ENCODE measurements around the gene UBE2I.
"Not testable (repeated sequence)": the region's sequence is repeated elsewhere in the genome, so short reads cannot be mapped to it uniquely, and the experiment has no call there.

UBE2I gene

GRCh38 chr16:1277617-1278282 is 31.7 kb upstream of the UBE2I start:
- no peak for DNase-seq

- no peak for DNase-seq
These were observed 31.0 kb upstream of the UBE2I start for GRCh38 chr16:1278477-1278876.

GRCh38 chr16:1279081-1279944 is 30.1 kb upstream of the UBE2I start:
- DNase-seq: no peak

GRCh38 chr16:1279945-1280589 is 29.4 kb upstream of the UBE2I start:
- DNase-seq: no peak

- peak; percentile 84 for DNase-seq
These were observed 28.7 kb upstream of the UBE2I start for GRCh38 chr16:1280783-1281182.

GRCh38 chr16:1281517-1281916 is 27.9 kb upstream of the UBE2I start:
- DNase-seq: no peak

GRCh38 chr16:1282324-1282973 is 27.0 kb upstream of the UBE2I start:
- no peak for DNase-seq

GRCh38 chr16:1283296-1283695 is 26.1 kb upstream of the UBE2I start:
- DNase-seq: no peak

- DNase-seq: no peak
These were observed 25.3 kb upstream of the UBE2I start for GRCh38 chr16:1283996-1284616.

GRCh38 chr16:1285669-1286512 is 23.5 kb upstream of the UBE2I start:
- DNase-seq: no peak

GRCh38 chr16:1286513-1287094 is 22.8 kb upstream of the UBE2I start:
- DNase-seq: no peak

GRCh38 chr16:1287982-1288670 is 21.3 kb upstream of the UBE2I start:
- DNase-seq: no peak

- DNase-seq: no peak
These were observed 20.5 kb upstream of the UBE2I start for GRCh38 chr16:1288813-1289476.

GRCh38 chr16:1289477-1289866 is 20.0 kb upstream of the UBE2I start:
- DNase-seq: no peak

GRCh38 chr16:1290063-1290501 is 19.4 kb upstream of the UBE2I start:
- no peak for DNase-seq

GRCh38 chr16:1290860-1291575 is 18.4 kb upstream of the UBE2I start:
- peak; percentile 86 for DNase-seq

- no peak for DNase-seq
These were observed 17.9 kb upstream of the UBE2I start for GRCh38 chr16:1291576-1291974.

GRCh38 chr16:1292208-1292607 is 17.2 kb upstream of the UBE2I start:
- DNase-seq: not testable (repeated sequence)

- DNase-seq: not testable (repeated sequence)
These were observed 16.6 kb upstream of the UBE2I start for GRCh38 chr16:1292808-1293207.
